IMR-90 (cell line): ENCODE measurements around the gene BAZ2A.

ENCODE experiments used
- BHLHE40 ChIP-seq: fragments of 150-350 bp; IDR thresholded peaks from 2 replicates; pipeline ENCODE4 v1.6.1; 2016; ENCODE audit warnings: mild to moderate bottlenecking, low read depth, low read length
- CHD1 ChIP-seq: IDR thresholded peaks from 2 replicates; pipeline ENCODE4 v1.6.1; 2012; ENCODE audit warnings: low read depth, low read length, improper control_type of control experiment
- CTCF ChIP-seq: conservative IDR thresholded peaks from 2 replicates; pipeline ENCODE4 v1.5.1; 2012; ENCODE audit warnings: mild to moderate bottlenecking, low read depth, low read length, improper control_type of control experiment
- FOS ChIP-seq: fragments of 150-350 bp; IDR thresholded peaks from 2 replicates; pipeline ENCODE4 v1.6.1; 2016; ENCODE audit warnings: low read depth, low read length
- MAFK ChIP-seq: IDR thresholded peaks from 2 replicates; pipeline ENCODE4 v1.6.1; 2012; ENCODE audit warnings: low read depth, low read length, improper control_type of control experiment
- MAZ ChIP-seq: IDR thresholded peaks from 2 replicates; pipeline ENCODE4 v1.6.1; 2012; ENCODE audit warnings: low read depth, mild to moderate bottlenecking, low read length, improper control_type of control experiment, moderate library complexity, borderline replicate concordance
- MXI1 ChIP-seq: IDR thresholded peaks from 2 replicates; pipeline ENCODE4 v1.6.1; 2012; ENCODE audit warnings: low read depth, mild to moderate bottlenecking, low read length, moderate library complexity, borderline replicate concordance
- POLR2A ChIP-seq: IDR thresholded peaks from 2 replicates; pipeline ENCODE4 v1.6.1; 2012; ENCODE audit warnings: mild to moderate bottlenecking, low read depth, low read length
- RAD21 ChIP-seq: IDR thresholded peaks from 2 replicates; pipeline ENCODE4 v1.6.1; 2012; ENCODE audit warnings: low read length, improper control_type of control experiment
- RCOR1 ChIP-seq: IDR thresholded peaks from 2 replicates; pipeline ENCODE4 v1.6.1; 2012; ENCODE audit warnings: mild to moderate bottlenecking, low read length, improper control_type of control experiment; ENCODE audit not compliant: insufficient replicate concordance
- RFX5 ChIP-seq: IDR thresholded peaks from 2 replicates; pipeline ENCODE4 v1.8.0; 2012; ENCODE audit warnings: low read depth, mild to moderate bottlenecking, low read length, moderate library complexity
- TF ChIP-seq, protein P1 (sequence below): fragments of 150-350 bp; IDR thresholded peaks from 2 replicates; pipeline ENCODE4 v1.6.1; 2017; ENCODE audit warnings: mild to moderate bottlenecking, antibody characterized with exemption, low read length, low read depth

- TF ChIP-seq RCOR1 (no peak), RAD21 (no peak), CTCF (no peak), POLR2A (no peak), BHLHE40 (no peak), MAFK (no peak), MXI1 (no peak), RFX5 (no peak), FOS (no peak), MAZ (no peak), CHD1 (no peak)
- TF ChIP-seq, protein P1, sequence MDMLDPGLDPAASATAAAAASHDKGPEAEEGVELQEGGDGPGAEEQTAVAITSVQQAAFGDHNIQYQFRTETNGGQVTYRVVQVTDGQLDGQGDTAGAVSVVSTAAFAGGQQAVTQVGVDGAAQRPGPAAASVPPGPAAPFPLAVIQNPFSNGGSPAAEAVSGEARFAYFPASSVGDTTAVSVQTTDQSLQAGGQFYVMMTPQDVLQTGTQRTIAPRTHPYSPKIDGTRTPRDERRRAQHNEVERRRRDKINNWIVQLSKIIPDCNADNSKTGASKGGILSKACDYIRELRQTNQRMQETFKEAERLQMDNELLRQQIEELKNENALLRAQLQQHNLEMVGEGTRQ, result no peak
Observed at GRCh38 chr12:56546680-56547079, 83.4 kb downstream of the BAZ2A start.
